ENCODE results near the gene TRIM2.

The TRIM2 gene

DNA sequence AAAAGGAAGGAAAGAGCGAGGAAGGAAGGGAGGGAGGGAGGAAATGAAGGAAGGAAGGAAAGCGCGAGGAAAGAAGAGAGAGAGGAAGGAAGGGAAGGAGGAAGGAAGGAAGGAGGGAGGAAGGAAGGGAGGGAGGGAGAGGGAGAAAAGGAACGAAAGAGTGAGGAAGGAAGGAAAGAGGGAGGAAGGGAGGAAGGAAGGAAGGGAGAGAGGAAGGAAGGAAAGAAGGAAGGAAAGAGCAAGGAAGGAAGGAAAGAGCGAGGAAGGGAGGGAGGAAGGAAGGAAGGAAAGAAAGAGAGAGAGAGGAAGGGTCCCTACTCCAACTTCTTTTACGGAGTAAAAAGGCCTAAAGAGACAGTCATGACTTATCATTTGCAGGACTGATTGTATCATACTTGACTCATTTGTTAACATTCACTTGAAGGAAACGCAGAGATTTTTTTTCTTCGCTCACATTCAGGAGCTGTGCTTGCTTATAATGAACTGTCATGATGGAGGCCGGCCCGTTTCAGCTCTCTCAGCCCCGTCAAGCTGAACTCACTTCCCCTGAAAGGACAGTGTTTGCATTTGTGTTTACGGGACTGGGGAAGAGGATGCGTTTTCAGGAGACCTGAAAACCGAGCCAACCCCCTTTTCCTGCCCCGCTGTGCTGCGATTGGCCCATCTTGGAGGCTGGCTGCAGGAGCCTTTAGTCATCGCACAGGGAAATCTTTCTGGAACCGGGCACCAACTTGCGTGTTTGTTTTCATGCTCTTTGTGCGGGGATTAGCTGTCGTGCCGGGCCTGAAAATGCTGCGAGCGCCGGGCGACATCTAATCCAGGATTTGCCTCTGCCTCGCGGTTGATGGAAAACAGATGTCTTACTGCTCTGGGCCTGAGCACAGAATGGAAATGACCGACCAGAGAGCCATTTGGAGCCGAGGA lies 17.8 kb downstream of the TRIM2 start:
- Histone ChIP-seq H4K20me1 (ENCODE audit: control insufficient read depth, insufficient read depth, low read depth, low read length) (no peaks in the 10 kb centered on the region), H3K79me2 (ENCODE audit: control insufficient read depth, low read length) (no peaks in the 10 kb centered on the region)

DNA sequence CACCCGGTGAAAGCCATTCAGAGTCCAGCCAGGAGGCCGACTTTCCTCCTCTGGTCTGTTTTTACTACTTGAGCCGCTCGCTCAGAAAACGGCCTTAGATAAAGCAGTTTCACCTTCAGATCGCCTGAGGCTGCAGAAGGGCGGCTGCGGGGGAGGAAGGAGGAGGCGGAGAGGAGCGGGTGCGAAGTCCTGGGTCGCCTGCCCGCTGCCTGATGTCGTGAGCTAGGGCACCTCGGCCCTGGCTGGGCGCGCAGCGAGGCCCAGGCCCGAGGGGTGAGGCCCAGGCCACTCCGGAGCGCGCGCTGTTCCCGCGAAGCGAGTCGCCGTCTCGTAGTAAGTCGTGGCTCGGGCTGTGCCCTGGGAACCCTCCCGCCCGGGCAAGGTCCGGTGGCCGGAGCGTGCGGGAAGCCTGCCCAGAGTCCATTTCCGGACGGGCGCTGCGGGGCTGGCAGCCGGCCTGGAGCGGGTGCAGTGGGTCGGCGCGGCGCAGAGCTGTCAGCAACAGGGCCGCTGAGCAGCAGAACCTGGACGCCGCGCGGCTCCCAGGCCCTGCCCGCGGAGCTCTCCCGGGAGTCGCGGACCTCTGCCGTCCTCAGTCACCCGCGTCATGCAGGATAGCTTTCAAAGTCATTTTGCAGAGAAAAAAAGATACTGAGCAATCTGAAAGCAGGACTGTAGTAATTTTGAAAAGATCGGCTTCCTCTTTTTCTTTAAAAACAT lies 18.6 kb downstream of the TRIM2 start:
- no peaks in the 10 kb centered on the region for H4K20me1 ChIP-seq (ENCODE audit: control insufficient read depth, insufficient read depth, low read depth, low read length)
- H3K36me3 ChIP-seq (ENCODE audit: control insufficient read depth, low read length) = no peaks in the 10 kb centered on the region
- H3K9me2 ChIP-seq (replicated peaks; ENCODE audit: control insufficient read depth, low read length) = no peaks in the 10 kb centered on the region
- peaks cover 19% of the 10 kb centered on the region for H3K9me3 ChIP-seq (ENCODE audit: control insufficient read depth, insufficient read depth, low read length)
- H3K4me3 ChIP-seq (ENCODE audit: low read length) = peak overlapping the region; percentile 67
- peaks cover 20% of the 10 kb centered on the region for H3K4me1 ChIP-seq (ENCODE audit: control insufficient read depth, low read length)
- peaks cover 8% of the 10 kb centered on the region for H3F3A ChIP-seq (ENCODE audit: control insufficient read depth, insufficient read depth)
- H3K79me2 ChIP-seq (ENCODE audit: control insufficient read depth, low read length) = no peaks in the 10 kb centered on the region
- no peak overlapping the region for H3K27ac ChIP-seq (ENCODE audit: low read depth, low read length)
- H3K4me2 ChIP-seq (ENCODE audit: low read length) = peak overlapping the region; percentile 91
- TF ChIP-seq, protein P1, sequence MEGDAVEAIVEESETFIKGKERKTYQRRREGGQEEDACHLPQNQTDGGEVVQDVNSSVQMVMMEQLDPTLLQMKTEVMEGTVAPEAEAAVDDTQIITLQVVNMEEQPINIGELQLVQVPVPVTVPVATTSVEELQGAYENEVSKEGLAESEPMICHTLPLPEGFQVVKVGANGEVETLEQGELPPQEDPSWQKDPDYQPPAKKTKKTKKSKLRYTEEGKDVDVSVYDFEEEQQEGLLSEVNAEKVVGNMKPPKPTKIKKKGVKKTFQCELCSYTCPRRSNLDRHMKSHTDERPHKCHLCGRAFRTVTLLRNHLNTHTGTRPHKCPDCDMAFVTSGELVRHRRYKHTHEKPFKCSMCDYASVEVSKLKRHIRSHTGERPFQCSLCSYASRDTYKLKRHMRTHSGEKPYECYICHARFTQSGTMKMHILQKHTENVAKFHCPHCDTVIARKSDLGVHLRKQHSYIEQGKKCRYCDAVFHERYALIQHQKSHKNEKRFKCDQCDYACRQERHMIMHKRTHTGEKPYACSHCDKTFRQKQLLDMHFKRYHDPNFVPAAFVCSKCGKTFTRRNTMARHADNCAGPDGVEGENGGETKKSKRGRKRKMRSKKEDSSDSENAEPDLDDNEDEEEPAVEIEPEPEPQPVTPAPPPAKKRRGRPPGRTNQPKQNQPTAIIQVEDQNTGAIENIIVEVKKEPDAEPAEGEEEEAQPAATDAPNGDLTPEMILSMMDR (IDR thresholded peaks at IDR 0.05; ENCODE audit: low read depth, low read length, poor library complexity, severe bottlenecking) = no peak
- peaks cover 20% of the 10 kb centered on the region for H3K27me3 ChIP-seq (ENCODE audit: control insufficient read depth, low read length)

More for the DNA sequence above, 17.8 kb downstream of the TRIM2 start:
- Histone ChIP-seq H3F3A (ENCODE audit: control insufficient read depth, insufficient read depth) (peaks cover 8% of the 10 kb centered on the region), H3K4me3 (ENCODE audit: low read length) (peak overlapping the region; percentile 67), H3K27me3 (ENCODE audit: control insufficient read depth, low read length) (peaks cover 20% of the 10 kb centered on the region), H3K36me3 (ENCODE audit: control insufficient read depth, low read length) (no peaks in the 10 kb centered on the region), H3K9me2 (replicated peaks; ENCODE audit: control insufficient read depth, low read length) (no peaks in the 10 kb centered on the region), H3K4me2 (ENCODE audit: low read length) (peak overlapping the region; percentile 91), H3K9me3 (ENCODE audit: control insufficient read depth, insufficient read depth, low read length) (peaks cover 19% of the 10 kb centered on the region), H3K4me1 (ENCODE audit: control insufficient read depth, low read length) (peaks cover 28% of the 10 kb centered on the region), H3K27ac (ENCODE audit: low read depth, low read length) (no peak overlapping the region)
- no peak for TF ChIP-seq EZH2phosphoT487 (IDR thresholded peaks at IDR 0.05; ENCODE audit: borderline replicate concordance, low read length)
- TF ChIP-seq, protein P1 (IDR thresholded peaks at IDR 0.05; ENCODE audit: low read depth, low read length, poor library complexity, severe bottlenecking) = no peak

DNA sequence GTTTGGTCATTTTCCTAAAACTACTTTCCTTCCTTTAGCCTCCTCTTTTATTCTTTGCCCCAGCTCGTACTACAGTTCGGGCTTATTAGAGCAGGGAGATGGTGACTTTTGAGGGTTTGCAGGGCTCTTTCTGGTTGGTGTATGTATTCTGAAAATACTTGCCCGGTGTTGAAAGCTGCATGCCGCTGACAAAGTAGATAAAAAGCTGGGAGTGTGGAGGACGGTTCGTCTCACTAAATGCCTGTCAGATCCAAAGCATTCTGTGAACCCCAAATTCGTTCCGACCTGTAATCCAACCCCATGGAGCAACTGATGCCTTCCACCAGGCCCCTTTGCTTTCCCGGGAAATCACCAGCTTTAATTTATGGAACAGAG lies 19.2 kb downstream of the TRIM2 start:
- Histone ChIP-seq H3K4me1 (ENCODE audit: control insufficient read depth, low read length) (peaks cover 18% of the 10 kb centered on the region), H3K9me3 (ENCODE audit: control insufficient read depth, insufficient read depth, low read length) (peaks cover 19% of the 10 kb centered on the region), H3K4me3 (ENCODE audit: low read length) (peak overlapping the region; percentile 67), H3K36me3 (ENCODE audit: control insufficient read depth, low read length) (no peaks in the 10 kb centered on the region), H3K9me2 (replicated peaks; ENCODE audit: control insufficient read depth, low read length) (no peaks in the 10 kb centered on the region), H4K20me1 (ENCODE audit: control insufficient read depth, insufficient read depth, low read depth, low read length) (no peaks in the 10 kb centered on the region), H3K27ac (ENCODE audit: low read depth, low read length) (no peak overlapping the region), H3K79me2 (ENCODE audit: control insufficient read depth, low read length) (no peaks in the 10 kb centered on the region), H3F3A (ENCODE audit: control insufficient read depth, insufficient read depth) (peaks cover 8% of the 10 kb centered on the region), H3K4me2 (ENCODE audit: low read length) (peak overlapping the region; percentile 91), H3K27me3 (ENCODE audit: control insufficient read depth, low read length) (peaks cover 22% of the 10 kb centered on the region)
- TF ChIP-seq, protein P1 (IDR thresholded peaks at IDR 0.05; ENCODE audit: low read depth, low read length, poor library complexity, severe bottlenecking) = no peak
- no peak for TF ChIP-seq EZH2phosphoT487 (IDR thresholded peaks at IDR 0.05; ENCODE audit: borderline replicate concordance, low read length)

Measured in DOHH2 (cell line).